Activated CD4-positive, alpha-beta T cell treated with anti-CD3 and anti-CD28 coated beads, Interleukin-2, Interleukin-4, amounts not matched to agents 100 ng/mL and 50 ng/mL, durations not matched to agents 16 hours and 8 hours (primary cell): ENCODE data around the gene SPATA6L.

Source experiments
- DNase-seq: peaks from one replicate; pipeline ENCODE4 v3.0.0-alpha.2; 2020; ENCODE audit warnings: low spot score

The SPATA6L gene

GRCh38 chr9:4666042-4666699 is at the start of gene SPATA6L:
TSS of gene SPATA6L (minus strand) at chr9:4666480. CDS start at chr9:4666250, 230 bp downstream.
- DNase-seq: peak; percentile 22

GRCh38 chr9:4714266-4715016 is 48.2 kb upstream of the SPATA6L start:
- DNase-seq: no peak

DNA sequence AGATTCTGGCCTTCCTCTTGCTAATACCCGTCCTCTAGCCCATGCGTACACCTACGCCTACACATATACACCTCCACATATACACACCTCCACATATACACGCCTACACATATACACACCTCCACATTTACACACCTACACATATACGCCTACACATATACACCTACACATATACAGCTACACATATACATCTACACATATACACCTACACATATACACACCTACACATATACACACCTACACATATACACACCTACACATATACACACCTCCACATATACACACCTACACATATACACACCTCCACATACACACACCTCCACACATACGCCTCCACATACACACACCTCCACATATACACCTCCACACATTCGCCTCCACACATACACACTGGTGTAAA is 47.6 kb upstream of the SPATA6L start:
- DNase-seq: no peak

GRCh38 chr9:4709380-4709779 is 43.1 kb upstream of the SPATA6L start:
- no peak for DNase-seq

- no peak for DNase-seq
These were observed 40.8 kb upstream of the SPATA6L start for GRCh38 chr9:4706971-4707622.

GRCh38 chr9:4706021-4706420 is 39.7 kb upstream of the SPATA6L start:
- no peak for DNase-seq

DNA sequence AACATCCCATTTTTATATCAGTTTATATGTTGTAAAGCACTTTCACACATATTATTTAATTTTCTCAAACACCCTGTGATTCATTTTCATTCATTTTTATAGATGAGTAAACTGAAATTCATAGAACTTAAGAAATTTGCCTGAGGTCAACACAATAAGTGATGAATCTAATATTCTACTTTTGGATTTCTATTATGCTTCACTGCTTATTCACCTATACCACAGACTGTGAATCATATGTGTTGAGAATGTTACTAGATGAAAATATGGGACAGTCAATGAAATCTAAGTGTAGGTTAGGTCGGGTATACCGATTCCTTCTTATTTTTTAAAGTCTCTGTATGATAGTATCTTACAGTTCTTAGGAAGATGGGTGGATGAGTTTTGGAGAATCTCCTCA is 37.8 kb upstream of the SPATA6L start:
- no peak for DNase-seq

DNA sequence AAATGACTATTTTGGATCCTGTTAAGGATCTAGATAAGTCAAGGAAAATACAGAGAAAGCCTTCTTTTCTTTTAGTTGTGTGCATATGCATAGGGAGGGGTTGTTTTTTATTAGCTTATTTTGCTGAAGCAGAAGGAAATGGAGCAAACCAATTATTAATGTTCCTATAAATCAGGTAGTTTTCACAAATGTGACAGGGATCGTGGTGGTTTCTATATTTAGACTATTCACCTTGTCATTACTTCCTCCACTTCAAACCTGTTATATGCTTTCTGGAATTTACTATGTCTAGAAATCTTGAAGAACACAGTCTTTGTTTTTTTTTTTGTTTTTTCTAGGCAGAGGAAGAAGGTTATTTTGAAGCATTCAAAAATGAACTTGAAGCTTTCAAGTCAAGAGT is 35.2 kb upstream of the SPATA6L start:
- no peak for DNase-seq

DNA sequence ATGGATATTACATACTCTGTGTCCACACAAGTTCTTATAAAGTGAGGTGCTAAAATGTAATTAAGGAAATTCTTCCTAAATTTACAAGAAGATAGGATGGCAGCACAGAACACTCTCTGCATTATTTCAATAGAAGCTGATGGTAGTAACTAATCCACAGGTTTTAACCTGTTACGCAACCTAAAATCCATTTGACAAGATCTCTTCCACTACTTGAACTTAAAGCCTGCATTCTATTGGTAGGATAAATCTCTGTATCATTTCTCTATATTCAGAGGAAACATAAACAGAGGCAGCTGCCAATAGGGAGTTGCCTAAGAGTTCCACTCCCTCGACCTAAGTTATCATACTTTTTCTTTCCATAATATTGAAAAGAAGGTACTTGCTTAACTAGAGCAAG is 34.7 kb upstream of the SPATA6L start:
- DNase-seq: no peak

- DNase-seq: no peak
These were observed 33.8 kb upstream of the SPATA6L start for GRCh38 chr9:4700091-4700490.

DNA sequence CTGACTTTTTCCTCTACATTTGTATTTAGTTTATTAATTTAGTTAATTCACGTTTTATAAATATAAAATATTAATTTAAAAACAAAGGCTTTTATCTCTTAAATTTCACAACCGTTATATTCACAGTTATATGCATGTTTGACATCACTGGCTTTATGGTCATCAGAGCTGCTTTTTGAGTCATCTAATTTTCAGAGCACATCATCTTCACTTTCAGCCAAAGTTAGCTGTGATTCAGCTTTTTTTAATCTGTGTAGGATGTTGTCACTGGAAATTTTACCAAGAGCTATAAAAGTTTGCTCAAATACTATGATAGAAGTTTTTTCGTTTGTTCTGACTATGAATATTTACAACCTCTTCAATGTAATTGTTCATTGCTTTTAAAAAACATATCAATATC is 25.5 kb upstream of the SPATA6L start:
- peak; percentile 27 for DNase-seq

DNA sequence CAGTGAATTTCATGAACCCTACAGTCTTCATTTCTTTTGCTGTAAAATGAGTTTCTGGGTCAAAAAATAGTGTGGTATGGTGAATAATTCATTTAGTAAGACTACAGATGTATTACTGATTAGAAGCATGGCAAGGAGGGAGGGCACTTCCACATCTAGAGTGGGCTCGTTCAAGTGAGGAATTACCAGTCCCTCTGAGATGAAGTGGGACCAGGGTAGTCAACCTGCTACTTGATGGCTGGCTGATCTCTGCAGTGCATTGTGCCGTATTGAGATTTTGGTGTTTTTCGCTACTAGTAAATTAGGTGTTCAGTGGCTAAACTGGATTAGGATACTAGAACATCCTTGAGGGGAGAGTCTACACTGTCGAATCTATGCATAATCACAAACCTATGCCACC is 23.9 kb upstream of the SPATA6L start:
- DNase-seq: peak; percentile 7

GRCh38 chr9:4689687-4690104 is 23.4 kb upstream of the SPATA6L start:
- peak; percentile 44 for DNase-seq

DNA sequence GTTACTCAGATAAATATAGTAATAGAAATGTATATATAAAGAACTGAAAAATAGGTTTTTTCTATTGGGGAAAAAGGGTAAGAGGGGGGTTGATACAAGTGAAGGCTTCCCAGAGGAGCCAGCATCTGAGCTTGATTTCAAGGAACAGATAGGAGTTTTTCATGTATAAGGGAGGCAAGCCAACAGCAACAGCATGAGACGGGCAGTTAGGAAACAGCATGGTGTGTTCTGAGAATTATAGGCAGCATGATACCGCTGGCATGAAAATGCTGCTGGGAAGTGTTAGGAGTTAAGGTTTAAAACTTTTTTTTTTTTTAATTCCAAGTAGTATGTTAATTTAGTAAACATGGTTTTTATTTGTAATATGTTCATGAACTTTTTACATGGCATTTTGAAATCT is 22.7 kb upstream of the SPATA6L start:
- no peak for DNase-seq

DNA sequence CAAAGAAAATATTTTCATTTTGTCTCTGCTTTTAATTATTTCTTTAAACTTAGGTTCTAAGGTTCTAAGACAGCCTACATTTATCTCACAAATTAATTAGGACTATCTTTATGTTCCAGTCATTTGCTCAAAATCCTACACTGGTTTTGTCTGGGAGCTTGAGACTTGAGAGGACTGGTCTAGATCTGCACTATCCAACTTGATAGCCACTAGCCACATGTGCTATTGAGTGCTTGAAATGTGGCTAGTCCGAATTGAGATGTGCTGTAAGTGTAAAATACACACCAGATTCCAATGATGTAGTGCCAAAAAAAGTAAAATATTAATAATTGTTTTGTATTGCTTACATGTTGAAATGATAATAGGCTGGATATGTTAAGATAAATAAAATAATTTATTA is 20.3 kb upstream of the SPATA6L start:
- no peak for DNase-seq

GRCh38 chr9:4686112-4686511 is 19.8 kb upstream of the SPATA6L start:
- peak; percentile 9 for DNase-seq

- no peak for DNase-seq
These were observed 18.5 kb upstream of the SPATA6L start for GRCh38 chr9:4684820-4685219.

- DNase-seq: no peak
These were observed 14.5 kb upstream of the SPATA6L start for GRCh38 chr9:4680750-4681149.

GRCh38 chr9:4680173-4680525 is 13.9 kb upstream of the SPATA6L start:
- DNase-seq: no peak

DNA sequence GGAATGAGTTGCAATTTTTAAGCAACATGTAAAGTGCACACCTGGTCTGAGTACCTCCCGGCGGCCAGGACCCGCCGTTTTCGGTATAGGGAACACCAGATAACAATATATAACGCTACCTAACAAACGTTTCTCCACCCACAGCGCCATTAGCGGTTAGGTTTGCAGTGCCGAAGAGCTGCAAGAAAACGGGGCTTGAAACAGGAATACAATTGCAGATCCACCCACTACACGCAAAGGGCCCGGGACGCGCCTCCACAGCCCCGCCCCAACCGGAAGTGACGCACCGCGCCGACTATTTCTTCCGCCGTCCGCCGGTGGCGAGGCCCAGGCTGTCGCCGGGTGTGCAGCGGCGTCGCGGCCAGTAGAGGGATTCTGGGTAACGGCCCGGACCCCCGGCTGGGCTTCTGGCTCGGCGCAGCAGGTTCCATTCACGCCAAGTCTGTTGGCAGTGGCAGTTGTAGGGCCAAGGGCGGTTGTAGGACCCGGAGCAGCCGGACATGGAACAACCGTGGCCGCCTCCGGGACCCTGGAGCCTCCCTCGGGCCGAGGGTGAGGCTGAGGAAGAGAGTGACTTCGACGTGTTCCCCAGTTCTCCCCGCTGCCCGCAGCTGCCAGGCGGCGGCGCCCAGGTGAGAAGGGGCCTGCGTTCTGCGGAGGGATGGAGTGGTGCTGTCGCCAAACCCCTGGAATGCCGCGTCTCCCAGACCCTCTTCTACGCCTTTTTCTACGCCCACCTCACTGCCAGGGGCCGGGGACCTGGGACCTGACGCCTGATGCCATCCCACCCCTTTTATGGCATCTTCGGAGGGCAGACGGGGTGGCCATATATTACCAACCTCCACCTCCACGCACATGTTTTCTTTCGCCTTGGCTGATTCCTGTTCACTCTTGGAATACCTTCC is 13.2 kb upstream of the SPATA6L start, which contains the start of gene CDC37L1:
TSS of gene CDC37L1 (plus strand) at position 302 of the 905 bp plus-strand sequence. CDS start at position 501, 199 bp downstream.
- peak; percentile 98 for DNase-seq

DNA sequence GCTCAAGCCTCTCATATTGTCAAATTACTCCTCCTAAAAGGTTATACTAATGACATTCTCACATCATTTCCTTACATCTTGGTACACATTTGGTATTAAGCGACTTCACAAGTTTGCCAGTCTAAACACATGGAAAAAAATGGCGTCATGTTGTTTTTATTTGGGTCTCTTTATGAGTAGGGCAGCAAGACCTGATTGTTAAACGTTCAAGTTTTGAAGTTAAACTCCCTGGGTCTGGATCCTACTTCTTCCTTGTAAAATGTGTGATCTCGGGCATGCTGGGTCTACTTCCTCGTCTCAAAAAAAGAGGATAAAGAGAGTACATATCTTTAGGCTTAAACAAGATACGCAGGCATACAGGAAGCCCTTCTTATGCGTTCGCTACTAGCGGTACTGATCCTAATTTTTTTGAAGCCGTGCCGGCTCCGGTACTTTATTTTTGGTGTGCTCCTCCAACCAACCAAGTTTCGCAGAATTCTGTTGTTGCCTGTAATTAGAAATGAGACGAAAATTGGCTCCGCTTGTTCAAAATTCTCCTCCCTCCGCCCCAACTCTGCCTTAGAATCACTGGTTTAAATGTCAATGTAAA is 12.5 kb upstream of the SPATA6L start:
- peak; percentile 38 for DNase-seq

DNA sequence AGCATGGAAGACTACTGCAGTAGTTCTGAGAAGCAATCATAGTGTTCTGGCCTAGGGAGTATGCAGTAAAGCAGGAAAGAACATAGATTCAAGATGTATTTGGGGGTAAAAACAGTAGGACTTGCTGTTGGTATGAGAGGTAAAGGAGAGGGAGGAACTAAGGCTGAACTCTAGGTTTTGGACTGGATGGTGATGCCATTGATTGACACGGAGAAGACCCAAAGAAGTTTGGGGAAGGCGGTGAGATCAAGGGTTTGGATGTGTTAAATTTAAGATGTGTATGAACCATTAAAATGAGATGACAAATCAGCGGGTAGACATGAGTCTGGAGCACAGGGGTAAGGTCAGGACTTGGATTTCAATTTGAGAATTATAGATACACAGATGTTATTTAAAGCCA is 11.1 kb upstream of the SPATA6L start:
- no peak for DNase-seq
